ENCODE results near the gene POT1. TPM values are rescaled to one million over a fixed set of nuclear protein-coding genes. Genes with fewer than 3 reads are reported as not detected.

POT1 gene
- total and polyA plus RNA-seq, 12 donors, result 5.1 to 24.7 (median 15.5) TPM

DNA sequence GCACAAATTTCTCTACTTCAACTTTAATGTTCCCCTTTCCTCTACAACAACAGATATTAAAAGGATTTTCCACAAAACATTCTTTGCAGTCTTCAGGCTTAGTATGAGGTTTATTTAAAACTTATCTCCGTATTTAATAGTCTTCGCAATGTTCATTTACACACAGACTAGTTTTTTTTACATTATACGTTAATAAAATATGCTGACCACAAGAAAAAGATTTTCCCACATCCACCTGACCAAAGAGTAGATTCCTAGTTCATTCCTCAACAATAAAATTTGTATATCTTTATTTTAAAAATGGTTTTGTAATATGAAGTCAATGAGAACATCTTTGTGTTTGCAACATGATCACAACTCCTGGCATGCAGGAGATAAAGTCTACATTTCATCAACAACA, 42.4 kb downstream of the POT1 start:
- intact Hi-C loops (cut with DNase I), result no loop called here
- Histone ChIP-seq H3K27me3 (no peaks in the 10 kb centered on the region), H3K36me3 (peaks cover 0 to 69% (median 16%) of the 10 kb centered on the region in 9 donors), H3K4me1 (no peaks in the 10 kb centered on the region), H3K4me3 (no peak overlapping the region), H3K27ac (no peak overlapping the region), H3K9me3 (no peaks in the 10 kb centered on the region)
- no peak for TF ChIP-seq CTCF (IDR thresholded peaks at IDR 0.05)
- 94 to 98% methylated on average over 3 of the region's 3 CpGs for WGBS, 2 donors
- no peak for DNase-seq
- no peak for ATAC-seq

- ATAC-seq (no peak), DNase-seq (no peak)
- WGBS, 2 donors, result 79 to 90% methylated on average over 1 of the region's 1 CpG
- Histone ChIP-seq H3K27ac (no peak overlapping the region), H3K36me3 (peaks cover 0 to 20% (median 0%) of the 10 kb centered on the region in 9 donors), H3K9me3 (no peaks in the 10 kb centered on the region), H3K4me3 (no peak overlapping the region), H3K4me1 (no peaks in the 10 kb centered on the region), H3K27me3 (no peaks in the 10 kb centered on the region)
- intact Hi-C loops (cut with DNase I), result no loop called here
- TF ChIP-seq CTCF (IDR thresholded peaks at IDR 0.05), result no peak
Observed at GRCh38 chr7:124881981-124882380, 47.6 kb downstream of the POT1 start.

GRCh38 chr7:124879771-124880170, 49.9 kb downstream of the POT1 start:
- DNase-seq (no peak), ATAC-seq (no peak)
- H3K4me1 ChIP-seq, result no peaks in the 10 kb centered on the region
- peaks cover 0 to 19% (median 0%) of the 10 kb centered on the region in 9 donors for H3K36me3 ChIP-seq
- H3K27me3 ChIP-seq, result no peaks in the 10 kb centered on the region
- no peak overlapping the region for H3K4me3 ChIP-seq
- H3K9me3 ChIP-seq, result no peaks in the 10 kb centered on the region
- TF ChIP-seq CTCF (IDR thresholded peaks at IDR 0.05), result no peak
- 92 to 93% methylated on average over 1 of the region's 1 CpG for WGBS, 2 donors
- H3K27ac ChIP-seq, result no peak overlapping the region
- intact Hi-C loops (cut with DNase I), result no loop called here

DNA sequence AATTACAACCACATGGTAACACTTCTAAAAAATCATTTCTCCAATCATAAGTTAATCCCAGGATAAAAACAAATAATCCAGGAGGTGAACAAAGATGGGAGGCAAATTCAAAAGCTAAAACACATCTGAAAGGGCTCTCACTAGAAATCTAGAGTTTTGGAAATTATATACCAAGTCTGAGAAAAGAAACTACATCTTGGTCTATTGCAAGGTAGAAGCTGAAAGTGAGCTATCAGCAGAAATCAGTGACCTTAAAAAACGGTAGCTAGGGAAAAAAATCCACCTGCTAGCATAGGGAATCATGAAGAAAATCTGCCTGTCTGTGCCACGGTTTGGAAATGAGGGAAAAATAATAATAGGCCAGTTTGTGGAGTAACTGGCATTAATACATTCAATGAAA, 50.5 kb downstream of the POT1 start:
- Histone ChIP-seq H3K4me3 (no peak overlapping the region), H3K9me3 (no peaks in the 10 kb centered on the region), H3K27ac (no peak overlapping the region), H3K36me3 (peaks cover 0 to 19% (median 0%) of the 10 kb centered on the region in 9 donors), H3K4me1 (no peaks in the 10 kb centered on the region), H3K27me3 (no peaks in the 10 kb centered on the region)
- no peak for TF ChIP-seq CTCF (IDR thresholded peaks at IDR 0.05)
- intact Hi-C loops (cut with DNase I), result no loop called here
- WGBS, 2 donors, result 86 to 90% methylated on average over 2 of the region's 2 CpGs
- ATAC-seq (no peak), DNase-seq (no peak)
